GM19467 (cell line): Measurements from ENCODE around the gene ZNF579.

ENCODE experiments used
- ATAC-seq: cut with Tn5 transposase; IDR thresholded peaks from one replicate; pipeline ENCODE4 v1.9.1; 2021; ENCODE audit warnings: mild to moderate bottlenecking, moderate library complexity; ENCODE audit not compliant: unreplicated experiment

ZNF579 gene

GRCh38 chr19:55613396-55613795, 32.7 kb upstream of the ZNF579 start:
- ATAC-seq = no peak

- no peak for ATAC-seq
Observed at GRCh38 chr19:55611983-55612645, 31.5 kb upstream of the ZNF579 start.

GRCh38 chr19:55611300-55611982, 30.8 kb upstream of the ZNF579 start:
- ATAC-seq = no peak

GRCh38 chr19:55609326-55609725, 28.7 kb upstream of the ZNF579 start:
- ATAC-seq = no peak

- ATAC-seq = no peak
Observed at GRCh38 chr19:55606817-55607216, 26.2 kb upstream of the ZNF579 start.

- ATAC-seq = no peak
Observed at GRCh38 chr19:55606471-55606787, 25.8 kb upstream of the ZNF579 start.

GRCh38 chr19:55605637-55606470, 25.2 kb upstream of the ZNF579 start, which contains the start of gene ZNF865:
TSS of gene ZNF865 (plus strand) at chr19:55605647. CDS start at chr19:55613619, 7,972 bp downstream.
- ATAC-seq = peak; percentile 26

GRCh38 chr19:55605207-55605636, 24.6 kb upstream of the ZNF579 start:
- ATAC-seq = peak; percentile 69

- ATAC-seq = no peak
Observed at GRCh38 chr19:55603581-55604292, 23.1 kb upstream of the ZNF579 start.

GRCh38 chr19:55603115-55603514, 22.5 kb upstream of the ZNF579 start:
- no peak for ATAC-seq

- no peak for ATAC-seq
Observed at GRCh38 chr19:55602104-55603001, 21.7 kb upstream of the ZNF579 start.

- no peak for ATAC-seq
Observed at GRCh38 chr19:55601084-55601483, 20.4 kb upstream of the ZNF579 start.

- ATAC-seq = no peak
Observed at GRCh38 chr19:55600662-55601028, 20.0 kb upstream of the ZNF579 start.

GRCh38 chr19:55599842-55600661, 19.4 kb upstream of the ZNF579 start, which contains the start of gene ZNF524:
TSS of gene ZNF524 (plus strand) at chr19:55600288. CDS start at chr19:55602113, 1,825 bp downstream.
- peak; percentile 31 for ATAC-seq

GRCh38 chr19:55599468-55599841, 18.8 kb upstream of the ZNF579 start, which contains the start of gene FIZ1:
TSS of gene FIZ1 (minus strand) at chr19:55599517. CDS start at chr19:55597865, 1,652 bp downstream.
- ATAC-seq = peak; percentile 48

- peak; percentile 45 for ATAC-seq
Observed at GRCh38 chr19:55598719-55599467, 18.2 kb upstream of the ZNF579 start.

- no peak for ATAC-seq
Observed at GRCh38 chr19:55598034-55598433, 17.4 kb upstream of the ZNF579 start.

- no peak for ATAC-seq
Observed at GRCh38 chr19:55597501-55597921, 16.9 kb upstream of the ZNF579 start.
